Embryonic facial prominence (tissue), 1 donor: Measurements from ENCODE around the gene OR56B4.
"Not testable (repeated sequence)": the region's sequence is repeated elsewhere in the genome, so short reads cannot be mapped to it uniquely, and the experiment has no call there.

Experiments used
- DNase-seq: peaks from one replicate; pipeline ENCODE4 v3.0.0-alpha.2; 2016; ENCODE audit errors: extremely low spot score

OR56B4 gene

GRCh38 chr11:6107384-6107783 lies at the start of gene OR56B4:
OR56B4 (plus strand) TSS chr11:6107684; CDS start chr11:6107779, 95 bp downstream.
- DNase-seq = not testable (repeated sequence)

- DNase-seq = no peak
Observed at GRCh38 chr11:6061475-6061874, 46.0 kb upstream of the OR56B4 start.

GRCh38 chr11:6062691-6063358 lies 44.7 kb upstream of the OR56B4 start:
- no peak for DNase-seq

GRCh38 chr11:6067502-6067901 lies 40.0 kb upstream of the OR56B4 start:
- no peak for DNase-seq

GRCh38 chr11:6076443-6076842 lies 31.0 kb upstream of the OR56B4 start:
- DNase-seq = not testable (repeated sequence)

- DNase-seq = no peak
Observed at GRCh38 chr11:6077723-6078122, 29.8 kb upstream of the OR56B4 start.

GRCh38 chr11:6079463-6079862 lies 28.0 kb upstream of the OR56B4 start:
- no peak for DNase-seq

- no peak for DNase-seq
Observed at GRCh38 chr11:6083129-6083528, 24.4 kb upstream of the OR56B4 start.

- DNase-seq = no peak
Observed at GRCh38 chr11:6084587-6084986, 22.9 kb upstream of the OR56B4 start.

GRCh38 chr11:6094186-6094585 lies 13.3 kb upstream of the OR56B4 start:
- DNase-seq = no peak

- no peak for DNase-seq
Observed at GRCh38 chr11:6095798-6096197, 11.7 kb upstream of the OR56B4 start.

GRCh38 chr11:6096417-6096816 lies 11.1 kb upstream of the OR56B4 start:
- DNase-seq = no peak

- no peak for DNase-seq
Observed at GRCh38 chr11:6099577-6099976, 7.9 kb upstream of the OR56B4 start.

- no peak for DNase-seq
Observed at GRCh38 chr11:6110011-6110410, 2.5 kb downstream of the OR56B4 start.

- DNase-seq = no peak
Observed at GRCh38 chr11:6111673-6112072, 4.2 kb downstream of the OR56B4 start.

GRCh38 chr11:6116638-6117037 lies 9.2 kb downstream of the OR56B4 start:
- no peak for DNase-seq

GRCh38 chr11:6124245-6124644 lies 16.8 kb downstream of the OR56B4 start:
- no peak for DNase-seq

- no peak for DNase-seq
Observed at GRCh38 chr11:6127881-6128280, 20.4 kb downstream of the OR56B4 start.

- no peak for DNase-seq
Observed at GRCh38 chr11:6129011-6129410, 21.5 kb downstream of the OR56B4 start.

- DNase-seq = no peak
Observed at GRCh38 chr11:6129635-6130034, 22.2 kb downstream of the OR56B4 start.

- no peak for DNase-seq
Observed at GRCh38 chr11:6132431-6132830, 24.9 kb downstream of the OR56B4 start.

GRCh38 chr11:6135936-6136335 lies 28.5 kb downstream of the OR56B4 start:
- DNase-seq = not testable (repeated sequence)

GRCh38 chr11:6142936-6143335 lies 35.5 kb downstream of the OR56B4 start:
- DNase-seq = no peak

- not testable (repeated sequence) for DNase-seq
Observed at GRCh38 chr11:6143737-6144136, 36.3 kb downstream of the OR56B4 start.
